ENCODE data around the gene CASTOR2.

DNA sequence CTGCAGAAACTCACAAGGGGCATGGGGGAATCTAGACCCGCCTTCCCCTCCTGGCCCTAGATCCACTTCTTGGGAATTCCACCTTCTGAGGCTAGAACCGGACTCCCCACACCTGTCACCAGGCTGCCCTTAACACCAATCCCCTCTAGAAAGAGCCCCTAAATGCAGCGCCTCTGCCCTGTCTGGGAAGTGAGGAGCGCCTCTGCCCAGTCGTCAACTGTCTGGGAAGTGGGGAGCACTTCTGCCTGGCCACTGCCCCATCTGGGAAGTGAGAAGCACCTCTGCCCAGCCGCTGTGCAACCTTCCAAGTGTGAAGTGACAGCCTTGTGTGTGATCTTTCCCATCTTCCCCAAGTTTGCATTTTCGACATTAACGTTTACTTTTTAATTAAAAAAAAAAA, 100.3 kb downstream of the CASTOR2 start:
- TF ChIP-seq, protein P1, sequence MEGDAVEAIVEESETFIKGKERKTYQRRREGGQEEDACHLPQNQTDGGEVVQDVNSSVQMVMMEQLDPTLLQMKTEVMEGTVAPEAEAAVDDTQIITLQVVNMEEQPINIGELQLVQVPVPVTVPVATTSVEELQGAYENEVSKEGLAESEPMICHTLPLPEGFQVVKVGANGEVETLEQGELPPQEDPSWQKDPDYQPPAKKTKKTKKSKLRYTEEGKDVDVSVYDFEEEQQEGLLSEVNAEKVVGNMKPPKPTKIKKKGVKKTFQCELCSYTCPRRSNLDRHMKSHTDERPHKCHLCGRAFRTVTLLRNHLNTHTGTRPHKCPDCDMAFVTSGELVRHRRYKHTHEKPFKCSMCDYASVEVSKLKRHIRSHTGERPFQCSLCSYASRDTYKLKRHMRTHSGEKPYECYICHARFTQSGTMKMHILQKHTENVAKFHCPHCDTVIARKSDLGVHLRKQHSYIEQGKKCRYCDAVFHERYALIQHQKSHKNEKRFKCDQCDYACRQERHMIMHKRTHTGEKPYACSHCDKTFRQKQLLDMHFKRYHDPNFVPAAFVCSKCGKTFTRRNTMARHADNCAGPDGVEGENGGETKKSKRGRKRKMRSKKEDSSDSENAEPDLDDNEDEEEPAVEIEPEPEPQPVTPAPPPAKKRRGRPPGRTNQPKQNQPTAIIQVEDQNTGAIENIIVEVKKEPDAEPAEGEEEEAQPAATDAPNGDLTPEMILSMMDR (IDR thresholded peaks at IDR 0.05; ENCODE audit: borderline replicate concordance, extremely low read depth, low read length, poor library complexity, severe bottlenecking): no peak
- TF ChIP-seq EZH2 (IDR thresholded peaks at IDR 0.05; ENCODE audit: borderline replicate concordance, low read depth, low read length, severe bottlenecking): no peak

Measured in DND-41 (cell line).